ENCODE measurements around the gene TRAPPC5. TPM values are rescaled to one million over a fixed set of nuclear protein-coding genes. Genes with fewer than 3 reads are reported as not detected.

Gene TRAPPC5
- total RNA-seq, result 121 and 125 TPM in 2 replicates

GRCh38 chr19:7680606-7681339 is at the start of gene TRAPPC5:
TSS of gene TRAPPC5 (plus strand) at chr19:7680833. CDS start at chr19:7682254, 1,421 bp downstream.

GRCh38 chr19:7633698-7634097 is 46.9 kb upstream of the TRAPPC5 start, which contains the start of gene PCP2:
TSS of gene PCP2 (minus strand) at chr19:7633719. CDS start at chr19:7633457, 262 bp downstream.

GRCh38 chr19:7636691-7637373 is 43.8 kb upstream of the TRAPPC5 start, which contains the start of gene STXBP2:
TSS of gene STXBP2 (plus strand) at chr19:7637110. CDS start at chr19:7637150, 40 bp downstream.

DNA sequence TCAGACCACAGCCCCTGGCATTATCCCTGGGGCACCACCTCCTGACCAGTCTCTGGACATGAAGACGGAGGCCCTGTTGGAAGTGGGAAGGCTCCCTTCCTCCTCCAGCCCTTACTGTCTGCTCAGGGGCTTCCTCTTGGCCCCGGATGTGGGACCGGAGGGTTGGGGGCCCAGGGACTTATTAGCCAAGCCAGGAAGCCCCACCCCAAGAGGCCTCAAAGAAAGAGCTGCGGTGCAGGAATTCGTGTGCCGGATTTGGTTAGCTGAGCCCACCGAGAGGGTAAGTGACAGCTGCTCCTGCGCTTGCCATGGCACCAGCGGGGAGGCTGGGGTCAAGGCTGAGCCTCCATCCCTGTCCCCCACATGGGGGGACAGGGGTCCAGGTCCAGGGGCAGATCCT is 11.8 kb upstream of the TRAPPC5 start, which contains the start of gene RETN:
Gene RETN, plus strand, starts transcription at position 208 of the 400 bp plus-strand sequence. CDS start 278 bp downstream, outside the sequence.

DNA sequence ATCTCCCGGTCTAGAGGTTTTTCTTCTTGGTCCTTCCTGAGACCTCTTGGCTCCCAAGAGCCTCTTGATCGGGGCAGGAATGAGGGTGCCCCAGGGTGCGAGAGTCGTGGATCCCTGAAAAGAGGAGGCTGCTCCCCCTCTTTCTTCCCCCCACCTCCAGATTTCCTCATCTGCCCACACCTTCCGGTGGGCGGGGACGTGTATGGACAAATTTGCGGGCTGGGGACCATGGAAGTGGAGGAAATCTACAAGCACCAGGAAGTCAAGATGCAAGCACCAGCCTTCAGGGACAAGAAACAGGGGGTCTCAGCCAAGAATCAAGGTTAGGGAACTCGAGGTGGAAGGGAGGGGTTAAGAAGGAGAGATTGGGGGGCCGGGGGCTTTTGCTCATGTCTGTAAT is 3.8 kb upstream of the TRAPPC5 start, which contains the start of gene MCEMP1:
Gene MCEMP1, plus strand, starts transcription at position 237 of the 400 bp plus-strand sequence. Its CDS starts 31 bp downstream, at position 268.

GRCh38 chr19:7701654-7702457 is 21.2 kb downstream of the TRAPPC5 start, which contains the start of gene FCER2:
TSS of gene FCER2 (minus strand) at chr19:7702131. CDS start at chr19:7699760, 2,371 bp downstream.

GRCh38 chr19:7732045-7732444 is 51.4 kb downstream of the TRAPPC5 start, which contains the start of gene CLEC4G:
TSS of gene CLEC4G (minus strand) at chr19:7732110. CDS start at chr19:7732102, 8 bp downstream.

Other genes with a start within 250 kb of the TRAPPC5 start
- 5.5 and 5.8 TPM in 2 replicates for gene PEX11G, start 191.8 kb upstream of the TRAPPC5 start, total RNA-seq
- 13.8 and 22.9 TPM in 2 replicates for gene ZNF358, start 164.7 kb upstream of the TRAPPC5 start, total RNA-seq
- 3.0 and 3.1 TPM in 2 replicates for gene MCOLN1, start 158.2 kb upstream of the TRAPPC5 start, total RNA-seq
- gene PNPLA6, start 145.1 kb upstream of the TRAPPC5 start, total RNA-seq, result 73.2 and 75.9 TPM in 2 replicates
- 4.2 and 5.1 TPM in 2 replicates for gene CAMSAP3, start 85.0 kb upstream of the TRAPPC5 start, total RNA-seq
- 32.9 and 36.3 TPM in 2 replicates for gene XAB2, start 51.3 kb upstream of the TRAPPC5 start, total RNA-seq
- gene PET100, start 51.0 kb upstream of the TRAPPC5 start, total RNA-seq, result 23.1 and 43.3 TPM in 2 replicates
- gene PCP2, start 47.1 kb upstream of the TRAPPC5 start, total RNA-seq, result not detected in 2 replicates
- gene STXBP2, start 43.7 kb upstream of the TRAPPC5 start, total RNA-seq, result 43.7 and 55.8 TPM in 2 replicates
- not detected in 2 replicates for gene RETN, start 11.8 kb upstream of the TRAPPC5 start, total RNA-seq
- gene MCEMP1, start 3.7 kb upstream of the TRAPPC5 start, total RNA-seq, result not detected in 2 replicates
- not detected in 2 replicates for gene FCER2, start 21.3 kb downstream of the TRAPPC5 start, total RNA-seq
- not detected in 2 replicates for gene CLEC4G, start 51.3 kb downstream of the TRAPPC5 start, total RNA-seq
- gene CD209, start 66.7 kb downstream of the TRAPPC5 start, total RNA-seq, result not detected in 2 replicates
- not detected in 2 replicates for gene CLEC4M, start 82.4 kb downstream of the TRAPPC5 start, total RNA-seq
- gene EVI5L, start 149.4 kb downstream of the TRAPPC5 start, total RNA-seq, result 14.2 and 18.0 TPM in 2 replicates
- gene PRR36, start 193.6 kb downstream of the TRAPPC5 start, total RNA-seq, result not detected in 2 replicates
- 7.6 and 9.9 TPM in 2 replicates for gene LRRC8E, start 207.7 kb downstream of the TRAPPC5 start, total RNA-seq
- gene MAP2K7, start 223.0 kb downstream of the TRAPPC5 start, total RNA-seq, result 14.2 and 14.5 TPM in 2 replicates
- 0.84 and 7.5 TPM in 2 replicates for gene TGFBR3L, start 234.0 kb downstream of the TRAPPC5 start, total RNA-seq
- gene SNAPC2, start 239.5 kb downstream of the TRAPPC5 start, total RNA-seq, result 26.7 and 36.4 TPM in 2 replicates
- gene CTXN1, start 245.3 kb downstream of the TRAPPC5 start, total RNA-seq, result 0.86 and 1.1 TPM in 2 replicates

Data from hair follicular keratinocyte (primary cell).